Measurements from ENCODE around the gene TRIM72. TPM values are rescaled to one million over a fixed set of nuclear protein-coding genes. Genes with fewer than 3 reads are reported as not detected.

TRIM72 gene
- total and polyA plus RNA-seq, 2 of the 4 experiments (the other 2 are of a cell fraction) = not detected

- H2AFZ ChIP-seq (replicated peaks; ENCODE audit: low read length, poor library complexity) = no peak overlapping the region
- H4K20me1 ChIP-seq (ENCODE audit: insufficient read depth, low read length) = peaks cover 90% of the 10 kb centered on the region
- H2BK20ac ChIP-seq (ENCODE audit: low read depth, low read length) = no peak overlapping the region
- BruUV-seq (replicated peaks) = no TSS peak
- no peak overlapping the region for H4K8ac ChIP-seq (ENCODE audit: low read depth in 2 of 2, low read length in 2 of 2)
- DNase-seq = no peak
- no peak for TF ChIP-seq CHD1 (IDR thresholded peaks at IDR 0.05; ENCODE audit: low read depth, low read length)
- no peak for TF ChIP-seq NFE2L2 (IDR thresholded peaks at IDR 0.05; ENCODE audit: low read depth, low read length)
- no peak for TF ChIP-seq FOS (IDR thresholded peaks at IDR 0.05; ENCODE audit: low read depth, low read length)
- TF ChIP-seq CEBPB (IDR thresholded peaks at IDR 0.05; ENCODE audit: low read depth, low read length) = no peak
- TF ChIP-seq ELK1 (IDR thresholded peaks at IDR 0.05; ENCODE audit: borderline replicate concordance, low read depth, low read length) = no peak
- no peak for TF ChIP-seq BHLHE40 (IDR thresholded peaks at IDR 0.05; ENCODE audit: low read depth, low read length)
- no peak for TF ChIP-seq POLR2A (IDR thresholded peaks at IDR 0.05; ENCODE audit: low read depth, low read length)
- no peak for TF ChIP-seq CTCF (conservative IDR thresholded peaks at IDR 0.05; ENCODE audit: low read depth, low read length)
- TF ChIP-seq MAZ (IDR thresholded peaks at IDR 0.05; ENCODE audit: borderline replicate concordance, low read depth, low read length) = no peak
- no peak for ATAC-seq (ENCODE audit: low read depth)
- H3K4ac ChIP-seq (ENCODE audit: low read depth, low read length) = no peak overlapping the region
- H3K14ac ChIP-seq (replicated peaks; ENCODE audit: low read depth, low read length) = no peak overlapping the region
- H3K4me3 ChIP-seq (ENCODE audit: insufficient read depth, low read depth, low read length) = no peak overlapping the region
- H3K9me1 ChIP-seq (ENCODE audit: insufficient read depth, low read length) = peaks cover 8% of the 10 kb centered on the region; the same call in 1 of the 2 replicates
- peaks cover 79% of the 10 kb centered on the region for H3K36me3 ChIP-seq (ENCODE audit: control insufficient read depth, insufficient read depth, low read length)
- no peak overlapping the region for H2BK5ac ChIP-seq (ENCODE audit: low read depth, low read length, poor library complexity, severe bottlenecking)
- 89% methylated on average over 1 of the region's 7 CpGs; no CpG with 5 or more reads in 1 of the 2 experiments for WGBS, 2 experiments (ENCODE audit: extremely low coverage in 2 of 2, insufficient read length in 1 of 2)
- no peak overlapping the region for H2AK5ac ChIP-seq (ENCODE audit: low read depth, low read length)
- intact Hi-C loops (cut with micrococcal nuclease) = no loop called here
- H2BK120ac ChIP-seq (ENCODE audit: low read depth, low read length) = no peak overlapping the region
- no peak overlapping the region for H3K27ac ChIP-seq (ENCODE audit: insufficient read depth, low read length)
- H3K79me1 ChIP-seq (ENCODE audit: low read depth in 1 of 2, low read length in 2 of 2) = peaks cover 47 to 63% of the 10 kb centered on the region in 2 experiments
- POLR2A ChIA-PET (ENCODE audit: unreplicated experiment) = no interaction called here
- H3K23ac ChIP-seq (ENCODE audit: low read depth, low read length) = no peak overlapping the region
- no peaks in the 10 kb centered on the region for H3K9me3 ChIP-seq (ENCODE audit: control insufficient read depth, insufficient read depth, low read length)
- no peak overlapping the region for H2AK9ac ChIP-seq (replicated peaks; ENCODE audit: low read depth, low read length, poor library complexity)
- H3K4me2 ChIP-seq (ENCODE audit: low read depth, low read length) = no peak overlapping the region
- in situ Hi-C loops (cut with MboI; ENCODE audit: low sequenced_read_pairs) = loop anchor here (5.0 to 10.0 kb wide), 2 partner anchors 247 to 680 kb away; partner anchors contain the start of genes ZNF267 and ZNF843
- no peak overlapping the region for H4K91ac ChIP-seq (ENCODE audit: insufficient read depth, low read depth, low read length)
- H3K56ac ChIP-seq (ENCODE audit: extremely low read depth, insufficient read depth, low read length) = no peak overlapping the region
- no peak overlapping the region for H4K5ac ChIP-seq (ENCODE audit: low read depth, low read length)
- H3K18ac ChIP-seq (ENCODE audit: low read depth, low read length) = no peak overlapping the region
- no peaks in the 10 kb centered on the region for H3K4me1 ChIP-seq (ENCODE audit: control insufficient read depth, insufficient read depth, low read length)
- dilution Hi-C loops (cut with HindIII; ENCODE audit: low sequenced_read_pairs, unreplicated experiment) = no loop called here
- no peak overlapping the region for H2BK15ac ChIP-seq (ENCODE audit: low read depth, low read length)
- no peak overlapping the region for H3K9ac ChIP-seq (ENCODE audit: low read depth, low read length)
- no peaks in the 10 kb centered on the region for H3K27me3 ChIP-seq (ENCODE audit: control insufficient read depth, insufficient read depth, low read length)
- CTCF ChIA-PET = no interaction called here
These were observed 19.0 kb upstream of the TRIM72 start for GRCh38 chr16:31194898-31195297.
